Measurements from ENCODE around the gene SPSB4.

GRCh38 chr3:141087778-141088130, 36.6 kb downstream of the SPSB4 start:
- TF ChIP-seq HDAC2 (IDR thresholded peaks at IDR 0.05) (no peak), CTCF (IDR thresholded peaks at IDR 0.05 in 2 of 3, conservative IDR thresholded peaks at IDR 0.05 in 1 of 3; ENCODE audit: control insufficient read depth in 2 of 3, extremely low read depth in 1 of 3, insufficient read depth in 1 of 3, low read depth in 3 of 3, low read length in 3 of 3) (no peak), POLR2AphosphoS5 (IDR thresholded peaks at IDR 0.05; ENCODE audit: low read length) (no peak), CEBPB (IDR thresholded peaks at IDR 0.05; ENCODE audit: borderline replicate concordance in 1 of 2, low read depth in 2 of 2, low read length in 2 of 2) (no peak), EGR1 (IDR thresholded peaks at IDR 0.05; ENCODE audit: borderline replicate concordance in 1 of 2, low read depth in 2 of 2, low read length in 2 of 2) (no peak), ZBTB33 (IDR thresholded peaks at IDR 0.05) (no peak)

Measured in GM12878 (cell line).